PC-3 (cell line): Measurements from ENCODE around the gene MYLK. TPM values are rescaled to one million over a fixed set of nuclear protein-coding genes. Genes with fewer than 3 reads are reported as not detected.

Experiments
- ATAC-seq: fragments of 200-7000 bp; cut with Tn5 transposase; 2 replicates; pipeline ENCODE4 v1.9.1; 2020; ENCODE audit warnings: mild to moderate bottlenecking, moderate library complexity
- BruUV-seq: library from RNA; stranded (reverse); fragments of 400-500 nt; replicated peaks from 2 replicates; lab custom pipeline; 2021; lab: Mats Ljungman, UMichigan
- CTCF ChIA-PET: fragments of 300-600 bp; sonication (Branson Sonifier 250); formaldehyde crosslinking; loops from one replicate; lab custom pipeline; 2022; ENCODE audit warnings: antibody characterized with exemption; lab: Charles Lee
- POLR2A ChIA-PET: fragments of 300-600 bp; sonication (Branson Sonifier 250); formaldehyde crosslinking; loops from one replicate; lab custom pipeline; 2022; ENCODE audit warnings: antibody characterized with exemption; ENCODE audit not compliant: unreplicated experiment; lab: Charles Lee
- DNase-seq: peaks from one replicate; pipeline ENCODE4 v3.0.0-alpha.2; 2015
- H2AFZ ChIP-seq: fragments of 300-600 bp; sonication (generic); 2 replicates; pipeline ENCODE4 v1.6.0; 2016; ENCODE audit warnings: antibody characterized with exemption, low read length
- H3F3A ChIP-seq: fragments of 300-600 bp; sonication (generic); one replicate; pipeline ENCODE4 v1.6.0; 2017; ENCODE audit warnings: antibody characterized with exemption, low read length, control low read depth, mild to moderate bottlenecking; ENCODE audit not compliant: unreplicated experiment
- H3K27ac ChIP-seq: fragments of 300-600 bp; sonication (generic); 2 replicates; pipeline ENCODE4 v1.5.1; 2016; ENCODE audit warnings: mild to moderate bottlenecking, low read length
- H3K27me3 ChIP-seq: fragments of 300-600 bp; sonication (generic); 2 replicates; pipeline ENCODE4 v1.6.1; 2016; ENCODE audit warnings: low read length, mixed read lengths
- H3K36me3 ChIP-seq: fragments of 300-600 bp; sonication (generic); 2 replicates; pipeline ENCODE4 v1.6.1; 2016; ENCODE audit warnings: low read depth, mixed run types, low read length, mixed read lengths
- H3K4me1 ChIP-seq: fragments of 300-600 bp; sonication (generic); 2 replicates; pipeline ENCODE4 v1.5.1; 2016; ENCODE audit warnings: low read length; ENCODE audit not compliant: insufficient read depth
- H3K4me2 ChIP-seq: fragments of 300-600 bp; sonication (generic); 2 replicates; pipeline ENCODE4 v1.6.0; 2016; ENCODE audit warnings: low read length
- H3K4me3 ChIP-seq: fragments of 300-600 bp; sonication (generic); 2 replicates; pipeline ENCODE4 v1.5.1; 2016; ENCODE audit warnings: mild to moderate bottlenecking, low read length, mixed read lengths
- H3K79me2 ChIP-seq: fragments of 300-600 bp; sonication (generic); 2 replicates; pipeline ENCODE4 v1.6.1; 2017; ENCODE audit warnings: low read length, mixed read lengths
- H3K9ac ChIP-seq: fragments of 300-600 bp; sonication (generic); 2 replicates; pipeline ENCODE4 v1.6.0; 2016; ENCODE audit warnings: mild to moderate bottlenecking, low read length
- H3K9me2 ChIP-seq: fragments of 300-600 bp; sonication (generic); replicated peaks from 2 replicates; pipeline ENCODE4 v1.6.1; 2016; ENCODE audit warnings: mixed run types, low read length, mixed read lengths
- H3K9me3 ChIP-seq: fragments of 300-600 bp; sonication (generic); 2 replicates; pipeline ENCODE4 v1.6.1; 2016; ENCODE audit warnings: low read length, mixed read lengths
- H4K20me1 ChIP-seq: fragments of 300-600 bp; sonication (generic); 2 replicates; pipeline ENCODE4 v1.6.1; 2016; ENCODE audit warnings: low read length, mixed read lengths
- EZH2 ChIP-seq: fragments of 300-600 bp; sonication (generic); IDR thresholded peaks from one replicate; pipeline ENCODE4 v1.6.1; 2017; ENCODE audit warnings: antibody characterized with exemption, mild to moderate bottlenecking, low read length; ENCODE audit not compliant: unreplicated experiment
- EZH2phosphoT487 ChIP-seq: fragments of 300-600 bp; sonication (generic); IDR thresholded peaks from 2 replicates; pipeline ENCODE4 v1.6.1; 2018; ENCODE audit warnings: mild to moderate bottlenecking, antibody characterized with exemption, low read length, borderline replicate concordance
- intact Hi-C: fragments of 100-400 bp; cut with micrococcal nuclease; formaldehyde crosslinking; loops from 2 replicates; pipeline ENCODE4 v1.9.0; 2023
- total RNA-seq: library from RNA; depleted of rRNA; stranded (reverse); fragments of >200 nt; gene quantifications from 2 replicates; pipeline ENCODE4 v1.2.3, GENCODE V29; 2014
- TF ChIP-seq, protein P1 (sequence below): fragments of 300-600 bp; sonication (generic); conservative IDR thresholded peaks from 2 replicates; pipeline ENCODE4 v1.5.1; 2017; ENCODE audit warnings: antibody characterized with exemption, low read depth, mild to moderate bottlenecking, low read length

MYLK gene
- total RNA-seq, 1 experiment from 2014 or later, result 6.9 TPM

DNA sequence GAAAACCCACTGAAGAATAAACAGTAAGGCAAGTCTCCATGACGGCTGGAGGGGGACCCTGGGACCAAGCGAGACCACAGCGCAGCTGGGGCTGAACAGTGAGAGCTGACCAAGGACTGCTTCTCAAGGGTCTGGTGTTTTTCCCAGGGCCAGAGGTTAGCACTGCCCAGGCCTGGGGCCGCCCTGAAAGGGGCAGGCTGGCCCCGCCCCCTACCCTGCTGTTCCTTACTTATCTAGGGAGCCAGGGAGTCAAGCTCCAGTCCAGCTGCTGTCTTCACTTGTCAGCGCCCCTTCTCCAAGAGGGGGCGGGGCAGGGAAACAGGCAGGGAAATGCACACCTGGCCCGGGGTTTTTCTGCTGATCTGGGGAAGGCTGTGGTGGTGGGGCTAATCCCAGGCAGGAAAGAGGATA lies 247.7 kb downstream of the MYLK start:
- no peak overlapping the region for H3K9ac ChIP-seq
- H3K27ac ChIP-seq, result no peak overlapping the region
- POLR2A ChIA-PET, result no interaction called here
- no peak overlapping the region for H3K4me2 ChIP-seq
- H3K9me3 ChIP-seq, result no peaks in the 10 kb centered on the region
- no peaks in the 10 kb centered on the region for H3K9me2 ChIP-seq
- TF ChIP-seq EZH2 (no peak), EZH2phosphoT487 (no peak)
- TF ChIP-seq, protein P1, sequence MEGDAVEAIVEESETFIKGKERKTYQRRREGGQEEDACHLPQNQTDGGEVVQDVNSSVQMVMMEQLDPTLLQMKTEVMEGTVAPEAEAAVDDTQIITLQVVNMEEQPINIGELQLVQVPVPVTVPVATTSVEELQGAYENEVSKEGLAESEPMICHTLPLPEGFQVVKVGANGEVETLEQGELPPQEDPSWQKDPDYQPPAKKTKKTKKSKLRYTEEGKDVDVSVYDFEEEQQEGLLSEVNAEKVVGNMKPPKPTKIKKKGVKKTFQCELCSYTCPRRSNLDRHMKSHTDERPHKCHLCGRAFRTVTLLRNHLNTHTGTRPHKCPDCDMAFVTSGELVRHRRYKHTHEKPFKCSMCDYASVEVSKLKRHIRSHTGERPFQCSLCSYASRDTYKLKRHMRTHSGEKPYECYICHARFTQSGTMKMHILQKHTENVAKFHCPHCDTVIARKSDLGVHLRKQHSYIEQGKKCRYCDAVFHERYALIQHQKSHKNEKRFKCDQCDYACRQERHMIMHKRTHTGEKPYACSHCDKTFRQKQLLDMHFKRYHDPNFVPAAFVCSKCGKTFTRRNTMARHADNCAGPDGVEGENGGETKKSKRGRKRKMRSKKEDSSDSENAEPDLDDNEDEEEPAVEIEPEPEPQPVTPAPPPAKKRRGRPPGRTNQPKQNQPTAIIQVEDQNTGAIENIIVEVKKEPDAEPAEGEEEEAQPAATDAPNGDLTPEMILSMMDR, result no peak
- no peaks in the 10 kb centered on the region for H3F3A ChIP-seq
- intact Hi-C loops, result no loop called here
- no peaks in the 10 kb centered on the region for H3K79me2 ChIP-seq
- no peaks in the 10 kb centered on the region for H4K20me1 ChIP-seq
- CTCF ChIA-PET, result no interaction called here
- H3K4me3 ChIP-seq, result no peak overlapping the region
- BruUV-seq, result no TSS peak
- peaks cover 9% of the 10 kb centered on the region; the same call in 1 of the 2 replicates for H3K4me1 ChIP-seq
- H3K36me3 ChIP-seq, result no peaks in the 10 kb centered on the region
- ATAC-seq (no peak), DNase-seq (no peak)
- no peaks in the 10 kb centered on the region for H3K27me3 ChIP-seq
- no peak overlapping the region for H2AFZ ChIP-seq

DNA sequence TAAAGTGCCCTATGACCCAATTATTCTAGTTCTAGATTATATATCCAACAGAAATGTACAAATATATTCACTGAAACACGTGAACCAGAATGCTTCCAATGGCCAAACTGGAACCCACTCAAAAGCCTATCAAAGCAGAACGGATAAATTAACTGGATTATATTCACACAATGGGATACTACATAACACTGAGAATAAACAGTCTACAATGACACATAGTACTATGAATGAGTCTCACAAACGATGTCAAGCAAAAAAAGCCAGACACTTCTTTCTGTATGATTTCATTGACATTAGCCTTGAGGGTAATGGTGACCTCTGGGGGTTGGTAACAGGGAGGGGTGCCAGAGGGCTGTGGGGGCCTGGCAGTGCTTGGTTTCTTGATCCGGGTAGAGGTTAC lies 248.4 kb downstream of the MYLK start:
- Histone ChIP-seq H3K9ac (no peak overlapping the region), H3K27ac (no peak overlapping the region), H3K79me2 (no peaks in the 10 kb centered on the region), H3K4me2 (no peak overlapping the region), H3K4me1 (peaks cover 9% of the 10 kb centered on the region; the same call in 1 of the 2 replicates), H2AFZ (no peak overlapping the region), H3K27me3 (no peaks in the 10 kb centered on the region), H3K36me3 (no peaks in the 10 kb centered on the region), H4K20me1 (no peaks in the 10 kb centered on the region), H3F3A (no peaks in the 10 kb centered on the region), H3K9me3 (no peaks in the 10 kb centered on the region), H3K9me2 (no peaks in the 10 kb centered on the region), H3K4me3 (no peak overlapping the region)
- TF ChIP-seq EZH2phosphoT487, result no peak
- TF ChIP-seq EZH2, result no peak
- TF ChIP-seq, protein P1, result no peak
- BruUV-seq, result no TSS peak
- ChIA-PET CTCF (no interaction called here), POLR2A (no interaction called here)
- intact Hi-C loops, result no loop called here
- ATAC-seq, result no peak
- DNase-seq, result no peak

DNA sequence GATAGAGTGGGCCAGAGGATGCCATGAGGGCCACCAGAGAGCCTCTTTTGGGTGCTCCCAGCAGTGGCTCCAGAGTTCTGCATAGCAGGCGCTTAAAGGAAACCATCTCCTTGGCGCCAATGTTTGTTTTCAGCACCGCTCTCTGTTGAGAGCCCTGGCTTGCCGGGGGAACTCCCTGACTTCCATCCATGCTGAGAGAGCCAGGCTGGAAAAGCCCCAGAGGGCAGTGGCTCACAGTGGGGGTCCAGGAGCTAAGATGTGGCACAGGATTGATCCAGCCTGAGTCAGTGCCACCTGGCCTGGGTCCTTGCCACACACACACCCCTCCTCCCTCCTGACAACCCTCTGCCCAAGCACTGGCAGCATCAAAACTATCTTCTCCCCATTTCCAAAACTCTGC lies 248.9 kb downstream of the MYLK start:
- Histone ChIP-seq H3K27ac (no peak overlapping the region), H3K9me3 (no peaks in the 10 kb centered on the region), H3K79me2 (no peaks in the 10 kb centered on the region), H3K27me3 (no peaks in the 10 kb centered on the region), H3K4me1 (peaks cover 9% of the 10 kb centered on the region; the same call in 1 of the 2 replicates), H2AFZ (no peak overlapping the region), H3K4me3 (no peak overlapping the region), H4K20me1 (no peaks in the 10 kb centered on the region), H3K36me3 (no peaks in the 10 kb centered on the region), H3K9me2 (no peaks in the 10 kb centered on the region), H3K4me2 (no peak overlapping the region), H3K9ac (no peak overlapping the region), H3F3A (no peaks in the 10 kb centered on the region)
- ChIA-PET POLR2A (no interaction called here), CTCF (no interaction called here)
- DNase-seq (no peak), ATAC-seq (no peak)
- no TSS peak for BruUV-seq
- TF ChIP-seq, protein P1, result no peak
- no peak for TF ChIP-seq EZH2phosphoT487
- TF ChIP-seq EZH2, result no peak
- intact Hi-C loops, result no loop called here
